HepG2 (cell line): Measurements from ENCODE around the gene AARSD1. TPM values are rescaled to one million over a fixed set of nuclear protein-coding genes. Genes with fewer than 3 reads are reported as not detected.

ENCODE experiments used
- EZH2 ChIP-seq: conservative IDR thresholded peaks from 2 replicates; pipeline ENCODE4 v1.6.1; 2012; ENCODE audit warnings: mild to moderate bottlenecking, low read depth, low read length, moderate library complexity
- GPN1 ChIP-seq: sonication (generic); formaldehyde crosslinking; IDR thresholded peaks from 2 replicates; pipeline ENCODE4 v1.5.1; 2020; ENCODE audit warnings: missing genetic modification reagents, borderline replicate concordance
- HNRNPUL1 ChIP-seq: fragments of 200-400 bp; formaldehyde crosslinking; IDR thresholded peaks from 2 replicates; pipeline ENCODE4 v1.6.1; 2017; ENCODE audit warnings: low read depth, mild to moderate bottlenecking, low read length, moderate library complexity
- HOXA3 ChIP-seq: sonication (generic); formaldehyde crosslinking; IDR thresholded peaks from 2 replicates; pipeline ENCODE4 v1.5.0; 2020; ENCODE audit warnings: missing genetic modification reagents
- KAT2B ChIP-seq: fragments of 150-350 bp; IDR thresholded peaks from 2 replicates; pipeline ENCODE4 v1.6.1; 2014; ENCODE audit warnings: low read depth, low read length, borderline replicate concordance
- MAFK ChIP-seq, 2 experiments: IDR thresholded peaks in 1 of 2; conservative IDR thresholded peaks in 1 of 2; 2 replicates each; pipeline ENCODE4 v1.6.1; 2011; ENCODE audit warnings: improper control_type of control experiment in 2 of 2, low read length in 2 of 2
- MAX ChIP-seq: IDR thresholded peaks from 2 replicates; pipeline ENCODE4 v1.6.1; 2012; ENCODE audit warnings: inconsistent platforms
- SAP130 ChIP-seq: IDR thresholded peaks from 2 replicates; pipeline ENCODE4 v1.6.1; 2016; ENCODE audit warnings: low read depth
- STAT6 ChIP-seq: sonication (generic); formaldehyde crosslinking; IDR thresholded peaks from 2 replicates; pipeline ENCODE4 v1.4.0; 2020; ENCODE audit warnings: missing genetic modification reagents, mild to moderate bottlenecking, borderline replicate concordance
- TCF7L2 ChIP-seq: IDR thresholded peaks from 2 replicates; pipeline ENCODE4 v1.6.1; 2011; ENCODE audit warnings: mild to moderate bottlenecking, low read depth, low read length, moderate library complexity
- YY1 ChIP-seq: IDR thresholded peaks from 2 replicates; pipeline ENCODE4 v1.6.1; 2011; ENCODE audit warnings: low read length, low read depth, moderate library complexity, mild to moderate bottlenecking; ENCODE audit not compliant: insufficient read depth, insufficient replicate concordance
- ZHX1 ChIP-seq: sonication (generic); formaldehyde crosslinking; IDR thresholded peaks from 2 replicates; pipeline ENCODE4 v1.8.1; 2022; ENCODE audit warnings: low read depth, mild to moderate bottlenecking, missing genetic modification reagents
- ZNF253 ChIP-seq: sonication (generic); formaldehyde crosslinking; IDR thresholded peaks from 2 replicates; pipeline ENCODE4 v1.8.0; 2022; ENCODE audit warnings: mild to moderate bottlenecking, missing genetic modification reagents, borderline replicate concordance
- ZNF432 ChIP-seq: sonication (generic); formaldehyde crosslinking; IDR thresholded peaks from 2 replicates; pipeline ENCODE4 v1.5.0; 2020; ENCODE audit warnings: missing genetic modification reagents, mild to moderate bottlenecking, borderline replicate concordance
- ZNF704 ChIP-seq: sonication (generic); formaldehyde crosslinking; IDR thresholded peaks from 2 replicates; pipeline ENCODE4 v1.8.1; 2023; ENCODE audit warnings: mild to moderate bottlenecking, inconsistent platforms, moderate library complexity, missing genetic modification reagents, borderline replicate concordance
- polyA plus RNA-seq, 8 experiments: library from polyadenylated mRNA; depleted of rRNA in 3 of 8; stranded (reverse) in 7 of 8; unstranded in 1 of 8; fragments of >200 nt; fragmentation: Illumina TruSeq in 4 of 8; extraction: Trizol in 4 of 8; gene quantifications; 2 replicates each; pipeline versions ENCODE4 v1.2.1 to v1.2.3, GENCODE V29; 2011 to 2016; ENCODE audit warnings: low read depth in 4 of 8, missing spikeins in 1 of 8, mixed read lengths in 1 of 8; ENCODE audit not compliant: insufficient read depth in 1 of 8
- total RNA-seq, 5 experiments: library from RNA; depleted of rRNA; stranded (reverse); fragments of >200 nt; fragmentation: Illumina TruSeq; extraction: Trizol; gene quantifications; 2 replicates each; pipeline ENCODE4 v1.2.3, GENCODE V29; 2016; ENCODE audit warnings: low read depth in 1 of 5
- TF ChIP-seq, protein P1 (sequence below): sonication (generic); formaldehyde crosslinking; IDR thresholded peaks from 2 replicates; pipeline ENCODE4 v1.4.0; 2020; ENCODE audit warnings: missing genetic modification reagents, borderline replicate concordance
- TF ChIP-seq, protein P2 (sequence below): sonication (generic); formaldehyde crosslinking; IDR thresholded peaks from 2 replicates; pipeline ENCODE4 v1.5.0; 2020; ENCODE audit warnings: missing genetic modification reagents

The AARSD1 gene
- total and polyA plus RNA-seq, 2 of the 13 experiments (the other 11 are each of a cell fraction or from before 2014, with no cell fraction given): 24.7 to 29.3 TPM

DNA sequence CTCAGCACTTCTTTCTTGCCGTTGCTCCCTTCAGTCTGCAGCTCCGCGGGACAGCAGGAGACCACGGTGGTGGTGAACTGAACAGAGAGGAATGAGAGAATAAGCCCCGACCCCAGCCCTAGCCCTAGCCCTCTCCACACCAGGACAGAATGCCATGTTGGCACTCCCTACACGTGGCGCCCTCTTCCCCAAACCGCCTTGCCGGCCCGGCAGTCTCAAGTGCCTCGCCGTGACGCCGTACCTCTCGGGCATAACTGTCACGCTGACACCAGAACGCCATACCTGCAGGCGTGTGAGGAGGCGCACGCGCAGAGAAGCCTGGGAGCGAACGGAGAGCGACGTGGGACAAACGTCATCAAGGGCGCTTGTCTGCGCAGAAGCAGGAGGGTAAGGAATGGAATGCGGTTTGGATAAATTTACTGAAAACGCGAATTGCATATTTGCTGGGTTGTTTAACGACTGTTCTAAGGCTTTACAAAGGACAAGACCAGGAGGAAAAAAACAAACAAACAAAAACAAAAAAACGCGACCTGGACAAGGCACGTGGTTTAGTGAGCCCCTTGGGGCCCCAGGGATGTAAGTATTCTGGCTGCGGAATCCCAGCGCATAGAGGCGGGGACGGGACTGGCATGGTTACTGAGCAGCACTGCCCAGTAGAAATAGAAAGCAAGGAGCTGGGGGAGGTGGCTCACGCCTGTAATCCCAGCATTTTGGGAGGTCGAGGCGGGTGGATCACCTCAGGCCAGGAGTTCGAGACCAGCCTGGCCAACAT is at the start of gene AARSD1 (continued):
- TF ChIP-seq, protein P1, sequence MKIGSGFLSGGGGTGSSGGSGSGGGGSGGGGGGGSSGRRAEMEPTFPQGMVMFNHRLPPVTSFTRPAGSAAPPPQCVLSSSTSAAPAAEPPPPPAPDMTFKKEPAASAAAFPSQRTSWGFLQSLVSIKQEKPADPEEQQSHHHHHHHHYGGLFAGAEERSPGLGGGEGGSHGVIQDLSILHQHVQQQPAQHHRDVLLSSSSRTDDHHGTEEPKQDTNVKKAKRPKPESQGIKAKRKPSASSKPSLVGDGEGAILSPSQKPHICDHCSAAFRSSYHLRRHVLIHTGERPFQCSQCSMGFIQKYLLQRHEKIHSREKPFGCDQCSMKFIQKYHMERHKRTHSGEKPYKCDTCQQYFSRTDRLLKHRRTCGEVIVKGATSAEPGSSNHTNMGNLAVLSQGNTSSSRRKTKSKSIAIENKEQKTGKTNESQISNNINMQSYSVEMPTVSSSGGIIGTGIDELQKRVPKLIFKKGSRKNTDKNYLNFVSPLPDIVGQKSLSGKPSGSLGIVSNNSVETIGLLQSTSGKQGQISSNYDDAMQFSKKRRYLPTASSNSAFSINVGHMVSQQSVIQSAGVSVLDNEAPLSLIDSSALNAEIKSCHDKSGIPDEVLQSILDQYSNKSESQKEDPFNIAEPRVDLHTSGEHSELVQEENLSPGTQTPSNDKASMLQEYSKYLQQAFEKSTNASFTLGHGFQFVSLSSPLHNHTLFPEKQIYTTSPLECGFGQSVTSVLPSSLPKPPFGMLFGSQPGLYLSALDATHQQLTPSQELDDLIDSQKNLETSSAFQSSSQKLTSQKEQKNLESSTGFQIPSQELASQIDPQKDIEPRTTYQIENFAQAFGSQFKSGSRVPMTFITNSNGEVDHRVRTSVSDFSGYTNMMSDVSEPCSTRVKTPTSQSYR (CRISPR knock-in tag): no peak
- TF ChIP-seq ZNF704 (CRISPR knock-in tag): 0 out of 2 replicates have a peak, but pooled peaks have one; percentile 32
- peak; percentile 77 for TF ChIP-seq SAP130 (CRISPR knock-in tag)
- TF ChIP-seq YY1: peak; percentile 84
- TF ChIP-seq MAFK (conservative IDR thresholded peaks at IDR 0.05 in 1 of 2, IDR thresholded peaks at IDR 0.05 in 1 of 2; ENCODE audit: low read length in 2 of 2): no peak
- TF ChIP-seq, protein P2, sequence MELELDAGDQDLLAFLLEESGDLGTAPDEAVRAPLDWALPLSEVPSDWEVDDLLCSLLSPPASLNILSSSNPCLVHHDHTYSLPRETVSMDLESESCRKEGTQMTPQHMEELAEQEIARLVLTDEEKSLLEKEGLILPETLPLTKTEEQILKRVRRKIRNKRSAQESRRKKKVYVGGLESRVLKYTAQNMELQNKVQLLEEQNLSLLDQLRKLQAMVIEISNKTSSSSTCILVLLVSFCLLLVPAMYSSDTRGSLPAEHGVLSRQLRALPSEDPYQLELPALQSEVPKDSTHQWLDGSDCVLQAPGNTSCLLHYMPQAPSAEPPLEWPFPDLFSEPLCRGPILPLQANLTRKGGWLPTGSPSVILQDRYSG (CRISPR knock-in tag): no peak
- TF ChIP-seq MAX: peak; percentile 89
- TF ChIP-seq STAT6: no peak
- TF ChIP-seq KAT2B: no peak
- peak; percentile 97 for TF ChIP-seq HOXA3 (CRISPR knock-in tag)
- TF ChIP-seq ZNF432 (CRISPR knock-in tag): no peak
- TF ChIP-seq ZNF253 (CRISPR knock-in tag): no peak
- TF ChIP-seq GPN1 (CRISPR knock-in tag): no peak
- TF ChIP-seq TCF7L2: no peak
- no peak for TF ChIP-seq EZH2
- TF ChIP-seq HNRNPUL1: no peak
- TF ChIP-seq ZHX1 (CRISPR knock-in tag): peak; percentile 95
